H9 (cell line): ENCODE data around the gene BACE1-AS. TPM values are rescaled to one million over a fixed set of nuclear protein-coding genes. Genes with fewer than 3 reads are reported as not detected.
A peak's percentile ranks its signal among the peaks of the same experiment; 100 is the strongest.

Source experiments
- DNase-seq: peaks from one replicate; pipeline ENCODE4 v3.0.0-alpha.2; 2017
- H2AFZ ChIP-seq: one replicate; pipeline ENCODE4 v1.6.1; 2013; ENCODE audit warnings: mild to moderate bottlenecking, low read length, control low read depth, moderate library complexity
- H2AK5ac ChIP-seq: 2 replicates; pipeline ENCODE4 v1.6.1; 2013; ENCODE audit warnings: low read length, control low read depth, mixed read lengths; ENCODE audit not compliant: insufficient read length
- H2BK120ac ChIP-seq: one replicate; pipeline ENCODE4 v1.6.1; 2013; ENCODE audit warnings: low read depth, mild to moderate bottlenecking, low read length, control low read depth, inconsistent platforms; ENCODE audit not compliant: poor library complexity, severe bottlenecking
- H2BK12ac ChIP-seq: 2 replicates; pipeline ENCODE4 v1.6.1; 2013; ENCODE audit warnings: low read length, control low read depth, mixed read lengths, low read depth; ENCODE audit not compliant: insufficient read length
- H2BK15ac ChIP-seq: 2 replicates; pipeline ENCODE4 v1.6.1; 2013; ENCODE audit warnings: low read depth, low read length, control low read depth
- H2BK20ac ChIP-seq: one replicate; pipeline ENCODE4 v1.6.1; 2013; ENCODE audit warnings: low read depth, mild to moderate bottlenecking, low read length, control low read depth, inconsistent platforms; ENCODE audit not compliant: poor library complexity, severe bottlenecking
- H2BK5ac ChIP-seq: 2 replicates; pipeline ENCODE4 v1.6.1; 2013; ENCODE audit warnings: low read length, control low read depth, mixed read lengths; ENCODE audit not compliant: insufficient read length
- H3K14ac ChIP-seq: 2 replicates; pipeline ENCODE4 v1.6.1; 2013; ENCODE audit warnings: low read length, control low read depth; ENCODE audit not compliant: insufficient read depth
- H3K18ac ChIP-seq: 2 replicates; pipeline ENCODE4 v1.6.1; 2013; ENCODE audit warnings: low read depth, mild to moderate bottlenecking, mixed read lengths, low read length, control low read depth; ENCODE audit not compliant: insufficient read length
- H3K23ac ChIP-seq: 2 replicates; pipeline ENCODE4 v1.6.1; 2013; ENCODE audit warnings: low read length, control low read depth, mixed read lengths, low read depth; ENCODE audit not compliant: insufficient read length
- H3K23me2 ChIP-seq: 2 replicates; pipeline ENCODE4 v1.6.1; 2013; ENCODE audit warnings: low read depth, mild to moderate bottlenecking, mixed read lengths, low read length, control low read depth; ENCODE audit not compliant: insufficient read length, poor library complexity, severe bottlenecking
- H3K27ac ChIP-seq: 2 replicates; pipeline ENCODE4 v1.5.1; 2013; ENCODE audit warnings: low read length, control low read depth, mixed read lengths, low read depth; ENCODE audit not compliant: insufficient read length
- H3K27me3 ChIP-seq: 2 replicates; pipeline ENCODE4 v1.6.1; 2013; ENCODE audit warnings: low read length, control low read depth, inconsistent platforms; ENCODE audit not compliant: insufficient read depth
- H3K4ac ChIP-seq: 2 replicates; pipeline ENCODE4 v1.6.1; 2013; ENCODE audit warnings: low read depth, mild to moderate bottlenecking, control low read depth, inconsistent platforms, low read length, moderate library complexity
- H3K4me1 ChIP-seq: 2 replicates; pipeline ENCODE4 v1.6.1; 2013; ENCODE audit warnings: low read length, control low read depth, inconsistent platforms; ENCODE audit not compliant: insufficient read depth
- H3K4me2 ChIP-seq: 2 replicates; pipeline ENCODE4 v1.6.1; 2013; ENCODE audit warnings: low read length, control low read depth, mixed read lengths; ENCODE audit not compliant: insufficient read length, insufficient read depth
- H3K56ac ChIP-seq: 2 replicates; pipeline ENCODE4 v1.6.1; 2013; ENCODE audit warnings: low read depth, mild to moderate bottlenecking, mixed read lengths, low read length, control low read depth; ENCODE audit not compliant: insufficient read length
- H3K79me1 ChIP-seq: 2 replicates; pipeline ENCODE4 v1.6.1; 2013; ENCODE audit warnings: low read depth, mild to moderate bottlenecking, moderate library complexity, low read length, control low read depth, inconsistent platforms; ENCODE audit not compliant: insufficient read depth, poor library complexity, severe bottlenecking
- H3K79me2 ChIP-seq: 2 replicates; pipeline ENCODE4 v1.6.1; 2013; ENCODE audit warnings: low read length, control low read depth, inconsistent platforms; ENCODE audit not compliant: insufficient read depth
- H3K9ac ChIP-seq: 2 replicates; pipeline ENCODE4 v1.6.1; 2013; ENCODE audit warnings: low read length, control low read depth, mixed read lengths; ENCODE audit not compliant: insufficient read length; ENCODE audit errors: extremely low read depth
- H3K9me3 ChIP-seq: one replicate; pipeline ENCODE4 v1.6.1; 2013; ENCODE audit warnings: low read depth, low read length, inconsistent platforms; ENCODE audit not compliant: control insufficient read depth
- H3T11ph ChIP-seq: one replicate; pipeline ENCODE4 v1.6.1; 2013; ENCODE audit warnings: mild to moderate bottlenecking, low read length, control low read depth, inconsistent platforms
- H4K20me1 ChIP-seq: one replicate; pipeline ENCODE4 v1.6.1; 2013; ENCODE audit not compliant: control insufficient read depth, insufficient read length, insufficient read depth
- H4K5ac ChIP-seq: 2 replicates; pipeline ENCODE4 v1.6.1; 2013; ENCODE audit warnings: low read depth, mild to moderate bottlenecking, mixed read lengths, low read length, control low read depth; ENCODE audit not compliant: insufficient read length
- H4K8ac ChIP-seq: replicated peaks from 2 replicates; pipeline ENCODE4 v1.6.1; 2013; ENCODE audit warnings: low read length, control low read depth, mixed read lengths, low read depth; ENCODE audit not compliant: insufficient read length
- H4K91ac ChIP-seq: 2 replicates; pipeline ENCODE4 v1.6.1; 2013; ENCODE audit warnings: low read depth, mild to moderate bottlenecking, moderate library complexity, mixed read lengths, low read length, control low read depth; ENCODE audit not compliant: insufficient read length
- H3K27ac Mint-ChIP-seq, 3 experiments: 2 replicates in 2 of 3; 3 replicates in 1 of 3; pipeline ENCODE4 v1.8.0; 2020 to 2021; ENCODE audit warnings: mixed read lengths in 3 of 3, mild to moderate bottlenecking in 1 of 3, moderate library complexity in 1 of 3
- H3K27me3 Mint-ChIP-seq: 2 replicates; pipeline ENCODE4 v1.8.0; 2021; ENCODE audit warnings: low read depth, mild to moderate bottlenecking, moderate library complexity, mixed read lengths
- H3K36me3 Mint-ChIP-seq, 3 experiments: 2 replicates in 2 of 3; 3 replicates in 1 of 3; pipeline ENCODE4 v1.8.0; 2020 to 2021; ENCODE audit warnings: low read depth in 3 of 3, mixed read lengths in 3 of 3; ENCODE audit not compliant: insufficient read depth in 1 of 3
- H3K4me1 Mint-ChIP-seq, 2 experiments: 2 replicates each; pipeline ENCODE4 v1.8.0; 2020; ENCODE audit warnings: mixed read lengths in 2 of 2
- H3K4me3 Mint-ChIP-seq, 2 experiments: 2 replicates in 1 of 2; 3 replicates in 1 of 2; pipeline ENCODE4 v1.8.0; 2020 to 2021; ENCODE audit warnings: mild to moderate bottlenecking in 2 of 2, mixed read lengths in 2 of 2, moderate library complexity in 1 of 2
- H3K9me3 Mint-ChIP-seq, 2 experiments: 2 replicates in 1 of 2; 3 replicates in 1 of 2; pipeline ENCODE4 v1.8.0; 2020; ENCODE audit warnings: mild to moderate bottlenecking in 2 of 2, mixed read lengths in 2 of 2, moderate library complexity in 1 of 2
- CTCF ChIP-seq: fragments of 200-600 bp; sonication (generic); conservative IDR thresholded peaks from 3 replicates; pipeline ENCODE4 v1.8.0; 2021; ENCODE audit warnings: antibody characterized with exemption, mild to moderate bottlenecking
- WGBS: extraction: QIAGEN DNeasy Blood & Tissue Kit; methylation state at CpG from one replicate; pipeline ENCODE4 v1.1.7; 2013; ENCODE audit warnings: missing lambda C conversion rate, low lambda C conversion rate, mixed read lengths; ENCODE audit not compliant: insufficient read length; ENCODE audit errors: extremely low coverage; 5-methylcytosine and 5-hydroxymethylcytosine counted together
- total RNA-seq: library from RNA; stranded (reverse); gene quantifications from 2 replicates; pipeline ENCODE4 v1.2.1, GENCODE V29; 2021

Gene BACE1-AS
- total RNA-seq, 1 experiment from 2014 or later, result 9.9 TPM

- H3K79me1 ChIP-seq, result no peaks in the 10 kb centered on the region
- H2BK120ac ChIP-seq, result no peak overlapping the region
- no peak for DNase-seq
- Mint-ChIP-seq H3K4me1 (peaks cover 38% of the 10 kb centered on the region in 2 experiments), H3K27ac (peak overlapping the region; percentile 34 to 75 (median 51); a peak in 5 of 7 replicates), H3K36me3 (0 out of 7 replicates have a peak, but pooled peaks cover 0 to 2% (median 0%) of the 10 kb centered on the region in 3 experiments), H3K4me3 (peak overlapping the region in 1 of 2 experiments; percentile 21; a peak in 1 of 5 replicates), H3K9me3 (no peaks in the 10 kb centered on the region), H3K27me3 (no peaks in the 10 kb centered on the region; the same call in 1 of the 2 replicates)
- peaks cover 7% of the 10 kb centered on the region; the same call in 1 of the 2 replicates for H3K4me1 ChIP-seq
- H3K9me3 ChIP-seq, result no peaks in the 10 kb centered on the region
- H3K9ac ChIP-seq, result no peak overlapping the region
- H4K20me1 ChIP-seq, result no peaks in the 10 kb centered on the region
- no peak overlapping the region for H3K4me2 ChIP-seq
- no peak overlapping the region for H2BK12ac ChIP-seq
- no peak overlapping the region for H3K4ac ChIP-seq
- H3K56ac ChIP-seq, result no peak overlapping the region
- H4K91ac ChIP-seq, result no peak overlapping the region
- peak overlapping the region; percentile 17 for H3K14ac ChIP-seq
- no peaks in the 10 kb centered on the region for H3K23me2 ChIP-seq
- H2BK20ac ChIP-seq, result no peak overlapping the region
- H2AFZ ChIP-seq, result no peak overlapping the region
- no peak for TF ChIP-seq CTCF
- peak overlapping the region; percentile 19 for H3K18ac ChIP-seq
- H2BK5ac ChIP-seq, result no peak overlapping the region
- no peak overlapping the region for H3K27ac ChIP-seq
- H4K8ac ChIP-seq, result no peak overlapping the region
- no peaks in the 10 kb centered on the region for H3K79me2 ChIP-seq
- H3K27me3 ChIP-seq, result no peaks in the 10 kb centered on the region
- H2AK5ac ChIP-seq, result no peak overlapping the region
- WGBS, result no CpG with 5 or more reads among the region's 12 CpGs
- no peak overlapping the region for H2BK15ac ChIP-seq
- no peak overlapping the region for H4K5ac ChIP-seq
- no peak overlapping the region for H3T11ph ChIP-seq
- no peak overlapping the region for H3K23ac ChIP-seq
These were observed 8.5 kb downstream of the BACE1-AS start for GRCh38 chr11:117299351-117300282.
